ENCODE measurements around the gene GDPD4. TPM values are rescaled to one million over a fixed set of nuclear protein-coding genes. Genes with fewer than 3 reads are reported as not detected.

Gene GDPD4
- total and polyA plus RNA-seq, 4 donors: 0.08 to 1.1 TPM; not detected in 2

DNA sequence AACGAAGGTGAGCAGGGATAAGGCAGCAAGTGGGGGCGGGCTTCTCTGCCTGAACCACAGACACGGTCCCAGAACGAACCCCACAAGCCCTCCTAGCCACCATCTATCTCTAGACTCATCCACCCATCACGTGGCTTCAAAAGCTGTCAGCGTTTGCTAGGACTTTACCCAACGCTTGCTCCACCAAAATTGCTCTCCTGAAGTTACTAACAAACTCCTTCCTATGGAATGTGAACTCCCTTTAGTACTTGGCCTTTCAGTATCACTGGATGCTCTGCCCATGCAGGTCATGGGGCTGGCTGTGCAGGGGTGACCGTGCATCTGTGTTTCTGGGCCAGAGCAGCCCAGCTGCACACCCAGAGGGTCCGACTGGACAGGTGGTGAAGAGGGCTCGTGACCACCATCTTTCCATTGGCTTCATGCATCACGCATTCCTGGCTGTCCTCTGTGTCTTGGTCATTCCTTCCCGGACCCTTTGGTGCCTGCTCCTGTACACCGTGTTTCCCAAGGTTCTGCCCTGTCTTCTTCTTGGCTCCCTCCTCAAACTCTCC, 88.4 kb downstream of the GDPD4 start:
- H3K4me3 ChIP-seq (ENCODE audit: low read depth in 1 of 3, low read length in 3 of 3): no peak overlapping the region
- no peaks in the 10 kb centered on the region for H3K27me3 ChIP-seq (ENCODE audit: control insufficient read depth in 4 of 4, insufficient read depth in 4 of 4, low read length in 3 of 4)
- H3K4me1 ChIP-seq (ENCODE audit: control insufficient read depth in 4 of 4, insufficient read depth in 4 of 4, low read length in 3 of 4): no peaks in the 10 kb centered on the region
- H3K36me3 ChIP-seq (ENCODE audit: control insufficient read depth in 4 of 4, insufficient read depth in 3 of 4, low read depth in 1 of 4, low read length in 3 of 4): peaks cover 5 to 59% (median 23%) of the 10 kb centered on the region in 4 donors
- 91% methylated on average over 13 of the region's 13 CpGs for WGBS
- TF ChIP-seq GABPA (IDR thresholded peaks at IDR 0.05 in 1 of 2, conservative IDR thresholded peaks at IDR 0.05 in 1 of 2): no peak
- no peak for TF ChIP-seq NR2F2 (IDR thresholded peaks at IDR 0.05)
- no peak for DNase-seq (ENCODE audit: low spot score)
- H3K27ac ChIP-seq (ENCODE audit: low read depth in 1 of 2, low read length in 2 of 2): no peak overlapping the region
- no peaks in the 10 kb centered on the region for H3K9me3 ChIP-seq (ENCODE audit: control insufficient read depth in 4 of 4, low read length in 3 of 4)
- no peak overlapping the region for H3K9ac ChIP-seq (ENCODE audit: low read depth in 1 of 2, low read length in 2 of 2)

DNA sequence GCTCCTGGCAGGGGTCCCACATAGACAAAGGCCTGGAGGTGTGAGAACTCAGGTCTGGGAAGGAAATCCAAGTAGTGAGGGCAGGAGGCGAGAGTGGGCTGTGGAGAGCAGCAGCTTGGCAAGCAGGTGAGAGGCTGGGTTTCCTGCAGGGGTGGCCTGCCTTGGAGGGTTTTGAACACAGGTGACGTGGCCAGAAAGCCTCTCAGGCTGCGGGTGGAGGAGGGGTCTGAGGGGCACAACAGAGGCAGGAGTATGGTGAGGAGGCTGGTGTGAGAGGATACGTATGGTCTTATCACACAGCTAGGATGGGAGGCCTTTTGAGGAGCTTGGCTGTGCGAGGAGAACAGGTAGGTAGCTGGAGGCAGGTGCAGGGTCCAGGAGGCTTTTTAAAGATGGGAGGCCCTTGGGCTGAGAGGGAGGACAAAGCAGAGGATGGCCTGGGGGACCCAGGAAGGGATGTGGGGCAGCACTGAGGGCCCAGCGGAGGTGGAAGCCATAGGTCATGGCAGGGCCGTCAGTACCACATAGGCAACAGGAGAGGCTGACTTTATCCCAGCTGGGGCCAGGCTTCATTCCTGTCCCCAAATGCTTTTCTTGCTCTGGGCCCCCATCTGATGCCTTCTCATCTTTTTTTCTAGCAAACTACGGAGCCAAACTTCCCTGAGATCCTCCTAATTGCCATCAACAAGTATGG, 89.0 kb downstream of the GDPD4 start:
- Histone ChIP-seq H3K36me3 (ENCODE audit: control insufficient read depth in 4 of 4, insufficient read depth in 3 of 4, low read depth in 1 of 4, low read length in 3 of 4) (peaks cover 5 to 59% (median 25%) of the 10 kb centered on the region in 4 donors), H3K4me1 (ENCODE audit: control insufficient read depth in 4 of 4, insufficient read depth in 4 of 4, low read length in 3 of 4) (no peaks in the 10 kb centered on the region), H3K9me3 (ENCODE audit: control insufficient read depth in 4 of 4, low read length in 3 of 4) (no peaks in the 10 kb centered on the region), H3K4me3 (ENCODE audit: low read depth in 1 of 3, low read length in 3 of 3) (no peak overlapping the region), H3K27ac (ENCODE audit: low read depth in 1 of 2, low read length in 2 of 2) (no peak overlapping the region), H3K27me3 (ENCODE audit: control insufficient read depth in 4 of 4, insufficient read depth in 4 of 4, low read length in 3 of 4) (no peaks in the 10 kb centered on the region), H3K9ac (ENCODE audit: low read depth in 1 of 2, low read length in 2 of 2) (no peak overlapping the region)
- WGBS: 95% methylated on average over 8 of the region's 8 CpGs
- peak; percentile 31 for DNase-seq (ENCODE audit: low spot score)
- TF ChIP-seq TAF1 (conservative IDR thresholded peaks at IDR 0.05) (no peak), RXRA (IDR thresholded peaks at IDR 0.05) (no peak), NR2F2 (IDR thresholded peaks at IDR 0.05) (no peak), HNF4G (IDR thresholded peaks at IDR 0.05) (no peak), EGR1 (IDR thresholded peaks at IDR 0.05; ENCODE audit: low read depth in 2 of 2) (no peak), YY1 (IDR thresholded peaks at IDR 0.05) (no peak), GABPA (IDR thresholded peaks at IDR 0.05 in 1 of 2, conservative IDR thresholded peaks at IDR 0.05 in 1 of 2) (no peak), FOXA2 (IDR thresholded peaks at IDR 0.05) (no peak), JUND (IDR thresholded peaks at IDR 0.05) (no peak), SP1 (IDR thresholded peaks at IDR 0.05) (no peak), FOXA1 (IDR thresholded peaks at IDR 0.05) (no peak), RAD21 (IDR thresholded peaks at IDR 0.05) (no peak), HNF4A (conservative IDR thresholded peaks at IDR 0.05) (no peak)
- TF ChIP-seq, protein P1, sequence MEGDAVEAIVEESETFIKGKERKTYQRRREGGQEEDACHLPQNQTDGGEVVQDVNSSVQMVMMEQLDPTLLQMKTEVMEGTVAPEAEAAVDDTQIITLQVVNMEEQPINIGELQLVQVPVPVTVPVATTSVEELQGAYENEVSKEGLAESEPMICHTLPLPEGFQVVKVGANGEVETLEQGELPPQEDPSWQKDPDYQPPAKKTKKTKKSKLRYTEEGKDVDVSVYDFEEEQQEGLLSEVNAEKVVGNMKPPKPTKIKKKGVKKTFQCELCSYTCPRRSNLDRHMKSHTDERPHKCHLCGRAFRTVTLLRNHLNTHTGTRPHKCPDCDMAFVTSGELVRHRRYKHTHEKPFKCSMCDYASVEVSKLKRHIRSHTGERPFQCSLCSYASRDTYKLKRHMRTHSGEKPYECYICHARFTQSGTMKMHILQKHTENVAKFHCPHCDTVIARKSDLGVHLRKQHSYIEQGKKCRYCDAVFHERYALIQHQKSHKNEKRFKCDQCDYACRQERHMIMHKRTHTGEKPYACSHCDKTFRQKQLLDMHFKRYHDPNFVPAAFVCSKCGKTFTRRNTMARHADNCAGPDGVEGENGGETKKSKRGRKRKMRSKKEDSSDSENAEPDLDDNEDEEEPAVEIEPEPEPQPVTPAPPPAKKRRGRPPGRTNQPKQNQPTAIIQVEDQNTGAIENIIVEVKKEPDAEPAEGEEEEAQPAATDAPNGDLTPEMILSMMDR (IDR thresholded peaks at IDR 0.05; ENCODE audit: low read depth, low read length, missing input control): no peak
- TF ChIP-seq, protein P2, sequence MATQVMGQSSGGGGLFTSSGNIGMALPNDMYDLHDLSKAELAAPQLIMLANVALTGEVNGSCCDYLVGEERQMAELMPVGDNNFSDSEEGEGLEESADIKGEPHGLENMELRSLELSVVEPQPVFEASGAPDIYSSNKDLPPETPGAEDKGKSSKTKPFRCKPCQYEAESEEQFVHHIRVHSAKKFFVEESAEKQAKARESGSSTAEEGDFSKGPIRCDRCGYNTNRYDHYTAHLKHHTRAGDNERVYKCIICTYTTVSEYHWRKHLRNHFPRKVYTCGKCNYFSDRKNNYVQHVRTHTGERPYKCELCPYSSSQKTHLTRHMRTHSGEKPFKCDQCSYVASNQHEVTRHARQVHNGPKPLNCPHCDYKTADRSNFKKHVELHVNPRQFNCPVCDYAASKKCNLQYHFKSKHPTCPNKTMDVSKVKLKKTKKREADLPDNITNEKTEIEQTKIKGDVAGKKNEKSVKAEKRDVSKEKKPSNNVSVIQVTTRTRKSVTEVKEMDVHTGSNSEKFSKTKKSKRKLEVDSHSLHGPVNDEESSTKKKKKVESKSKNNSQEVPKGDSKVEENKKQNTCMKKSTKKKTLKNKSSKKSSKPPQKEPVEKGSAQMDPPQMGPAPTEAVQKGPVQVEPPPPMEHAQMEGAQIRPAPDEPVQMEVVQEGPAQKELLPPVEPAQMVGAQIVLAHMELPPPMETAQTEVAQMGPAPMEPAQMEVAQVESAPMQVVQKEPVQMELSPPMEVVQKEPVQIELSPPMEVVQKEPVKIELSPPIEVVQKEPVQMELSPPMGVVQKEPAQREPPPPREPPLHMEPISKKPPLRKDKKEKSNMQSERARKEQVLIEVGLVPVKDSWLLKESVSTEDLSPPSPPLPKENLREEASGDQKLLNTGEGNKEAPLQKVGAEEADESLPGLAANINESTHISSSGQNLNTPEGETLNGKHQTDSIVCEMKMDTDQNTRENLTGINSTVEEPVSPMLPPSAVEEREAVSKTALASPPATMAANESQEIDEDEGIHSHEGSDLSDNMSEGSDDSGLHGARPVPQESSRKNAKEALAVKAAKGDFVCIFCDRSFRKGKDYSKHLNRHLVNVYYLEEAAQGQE (IDR thresholded peaks at IDR 0.05): no peak
- TF ChIP-seq, protein P3, sequence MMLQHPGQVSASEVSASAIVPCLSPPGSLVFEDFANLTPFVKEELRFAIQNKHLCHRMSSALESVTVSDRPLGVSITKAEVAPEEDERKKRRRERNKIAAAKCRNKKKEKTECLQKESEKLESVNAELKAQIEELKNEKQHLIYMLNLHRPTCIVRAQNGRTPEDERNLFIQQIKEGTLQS (IDR thresholded peaks at IDR 0.05): no peak
- TF ChIP-seq, protein P4, sequence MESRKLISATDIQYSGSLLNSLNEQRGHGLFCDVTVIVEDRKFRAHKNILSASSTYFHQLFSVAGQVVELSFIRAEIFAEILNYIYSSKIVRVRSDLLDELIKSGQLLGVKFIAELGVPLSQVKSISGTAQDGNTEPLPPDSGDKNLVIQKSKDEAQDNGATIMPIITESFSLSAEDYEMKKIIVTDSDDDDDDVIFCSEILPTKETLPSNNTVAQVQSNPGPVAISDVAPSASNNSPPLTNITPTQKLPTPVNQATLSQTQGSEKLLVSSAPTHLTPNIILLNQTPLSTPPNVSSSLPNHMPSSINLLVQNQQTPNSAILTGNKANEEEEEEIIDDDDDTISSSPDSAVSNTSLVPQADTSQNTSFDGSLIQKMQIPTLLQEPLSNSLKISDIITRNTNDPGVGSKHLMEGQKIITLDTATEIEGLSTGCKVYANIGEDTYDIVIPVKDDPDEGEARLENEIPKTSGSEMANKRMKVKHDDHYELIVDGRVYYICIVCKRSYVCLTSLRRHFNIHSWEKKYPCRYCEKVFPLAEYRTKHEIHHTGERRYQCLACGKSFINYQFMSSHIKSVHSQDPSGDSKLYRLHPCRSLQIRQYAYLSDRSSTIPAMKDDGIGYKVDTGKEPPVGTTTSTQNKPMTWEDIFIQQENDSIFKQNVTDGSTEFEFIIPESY (IDR thresholded peaks at IDR 0.05): no peak
- TF ChIP-seq, protein P5, sequence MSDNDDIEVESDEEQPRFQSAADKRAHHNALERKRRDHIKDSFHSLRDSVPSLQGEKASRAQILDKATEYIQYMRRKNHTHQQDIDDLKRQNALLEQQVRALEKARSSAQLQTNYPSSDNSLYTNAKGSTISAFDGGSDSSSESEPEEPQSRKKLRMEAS (IDR thresholded peaks at IDR 0.05): no peak

All from liver (tissue), 9 donors.